H1 (cell line): ENCODE results near the gene QSOX1. TPM values are rescaled to one million over a fixed set of nuclear protein-coding genes. Genes with fewer than 3 reads are reported as not detected.

Source experiments
- BACH1 ChIP-seq: IDR thresholded peaks from 2 replicates; pipeline ENCODE4 v1.6.1; 2012; ENCODE audit warnings: low read length, improper control_type of control experiment
- BCL11A ChIP-seq, 2 experiments: IDR thresholded peaks; one replicate each; pipeline ENCODE4 v1.6.1; 2011; ENCODE audit warnings: low read depth in 2 of 2, low read length in 2 of 2, mild to moderate bottlenecking in 2 of 2
- CHD7 ChIP-seq: fragments of 300-600 bp; sonication (generic); IDR thresholded peaks from 2 replicates; pipeline ENCODE4 v1.7.1; 2012; ENCODE audit warnings: low read length, moderate library complexity, mild to moderate bottlenecking, inconsistent platforms; ENCODE audit not compliant: insufficient replicate concordance
- HDAC6 ChIP-seq: IDR thresholded peaks from one replicate; pipeline ENCODE4 v1.7.1; 2012; ENCODE audit warnings: low read depth, mild to moderate bottlenecking, inconsistent platforms, low read length, moderate library complexity
- KDM5A ChIP-seq: fragments of 200-600 bp; IDR thresholded peaks from 2 replicates; pipeline ENCODE4 v1.7.1; 2012; ENCODE audit warnings: mild to moderate bottlenecking, low read length, inconsistent platforms, mixed read lengths
- MAX ChIP-seq: IDR thresholded peaks from 2 replicates; pipeline ENCODE4 v1.6.1; 2012; ENCODE audit warnings: inconsistent platforms
- NANOG ChIP-seq: IDR thresholded peaks from 2 replicates; pipeline ENCODE4 v1.6.1; 2011; ENCODE audit warnings: low read length, low read depth, mild to moderate bottlenecking, inconsistent platforms; ENCODE audit not compliant: insufficient read depth, poor library complexity, severe bottlenecking
- RNF2 ChIP-seq: fragments of 200-900, 300-1000 bp; sonication (generic); IDR thresholded peaks from 2 replicates; pipeline ENCODE4 v1.7.1; 2016; ENCODE audit warnings: borderline replicate concordance, low read depth, mild to moderate bottlenecking, antibody characterized with exemption, low read length; ENCODE audit not compliant: poor library complexity, severe bottlenecking; ENCODE audit errors: missing control alignments
- SIX5 ChIP-seq: IDR thresholded peaks from 2 replicates; pipeline ENCODE4 v1.6.1; 2011; ENCODE audit warnings: mild to moderate bottlenecking, low read depth, low read length
- SP2 ChIP-seq: IDR thresholded peaks from 2 replicates; pipeline ENCODE4 v1.6.1; 2012; ENCODE audit warnings: mild to moderate bottlenecking, low read length, inconsistent platforms
- TAF7 ChIP-seq: optimal IDR thresholded peaks from 2 replicates; pipeline ENCODE3; 2011; ENCODE audit warnings: low read depth, mild to moderate bottlenecking, inconsistent platforms, low read length, moderate library complexity, borderline replicate concordance
- TEAD4 ChIP-seq: IDR thresholded peaks from 2 replicates; pipeline ENCODE4 v1.6.1; 2012; ENCODE audit warnings: low read depth, low read length, inconsistent platforms, mixed read lengths
- polyA plus RNA-seq, 7 experiments: library from polyadenylated mRNA; depleted of rRNA in 3 of 7; stranded (reverse) in 5 of 7; unstranded in 2 of 7; fragments of >200 nt in 5 of 7; fragments of 200-250 nt in 2 of 7; gene quantifications; 1 replicate in 5 of 7; 2 replicates in 1 of 7; 4 replicates in 1 of 7; pipeline versions ENCODE4 v1.2.1 to v1.2.3, GENCODE V29; 2011 to 2013; ENCODE audit warnings: missing spikeins in 2 of 7, mixed read lengths in 2 of 7
- total RNA-seq: library from RNA; stranded (reverse); fragmentation: NEBNext Ultra II Directional; extraction: Animal tissue kit (Norgen Biotek cat#: 25700); gene quantifications from 2 replicates; pipeline ENCODE4 v1.2.1, GENCODE V29; 2021

QSOX1 gene
- total and polyA plus RNA-seq, 2 of the 8 experiments (the other 6 are each of a cell fraction or from before 2014, with no cell fraction given): 97.7 to 123 TPM

- TF ChIP-seq CHD7 (no peak), TEAD4 (no peak), HDAC6 (no peak), RNF2 (no peak), NANOG (no peak), KDM5A (no peak), BACH1 (no peak), TAF7 (no peak), MAX (no peak), SP2 (no peak), SIX5 (no peak), BCL11A (IDR thresholded peaks at IDR 0.05; ENCODE audit: low read depth in 2 of 2, low read length in 2 of 2) (no peak)
These were observed 9.2 kb upstream of the QSOX1 start (continued) for GRCh38 chr1:180145446-180145845.
